Stimulated activated CD4-positive, alpha-beta T cell treated with anti-CD3 and anti-CD28 coated beads, Interleukin-15, amount 100 ng/mL, for 48 hours (primary cell): ENCODE results near the gene DOCK2.
"Not testable (repeated sequence)": the region's sequence is repeated elsewhere in the genome, so short reads cannot be mapped to it uniquely, and the experiment has no call there.

Experiments
- DNase-seq, 2 donors: peaks; one replicate each; pipeline ENCODE4 v3.0.0-alpha.2; 2020; ENCODE audit warnings: low read depth in 2 of 2

DOCK2 gene

GRCh38 chr5:169637085-169637548 lies at the start of gene DOCK2:
Gene DOCK2, plus strand, starts transcription at chr5:169637275. Its CDS starts 52 bp downstream, at chr5:169637327.
- DNase-seq: peak; percentile 47 to 63

DNA sequence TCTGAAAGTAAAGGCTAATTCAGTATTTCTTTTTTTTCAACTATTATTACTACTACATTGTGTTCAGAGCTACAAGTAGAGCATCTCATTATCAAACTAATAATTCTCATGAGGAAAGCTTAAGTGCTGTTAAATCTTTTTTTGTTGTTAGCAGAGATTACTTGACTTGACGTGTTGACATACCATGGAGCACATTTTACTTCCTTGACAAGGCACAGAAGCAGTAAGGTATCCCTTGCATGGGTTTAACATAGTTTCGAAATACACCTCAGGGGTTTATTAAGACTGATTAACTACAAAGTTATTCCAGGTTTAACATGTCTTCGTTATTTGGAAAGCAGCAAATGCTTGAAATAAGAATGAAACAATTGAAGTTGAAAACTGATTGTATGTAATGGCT lies 46.5 kb upstream of the DOCK2 start:
- DNase-seq: no peak

DNA sequence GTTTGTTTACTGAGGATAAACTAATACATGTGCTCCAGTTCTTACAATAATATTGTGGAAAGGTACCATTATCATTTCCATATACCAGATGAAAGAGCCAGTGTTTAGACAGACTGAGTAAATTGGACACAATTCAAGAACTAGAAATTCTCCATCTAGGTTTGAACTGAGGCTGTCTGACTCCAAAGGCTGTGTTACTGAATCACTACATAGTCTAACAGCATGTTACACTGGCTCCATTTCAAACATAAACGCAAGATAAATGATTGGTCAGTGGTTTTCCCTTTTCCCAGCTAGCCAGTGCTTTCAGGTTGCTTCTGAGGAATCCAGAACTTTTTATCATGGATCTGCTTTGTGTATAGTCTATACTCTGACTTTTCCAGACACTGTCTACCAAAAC lies 45.4 kb upstream of the DOCK2 start:
- DNase-seq: no peak

GRCh38 chr5:169592937-169593650 lies 44.0 kb upstream of the DOCK2 start:
- DNase-seq: no peak

DNA sequence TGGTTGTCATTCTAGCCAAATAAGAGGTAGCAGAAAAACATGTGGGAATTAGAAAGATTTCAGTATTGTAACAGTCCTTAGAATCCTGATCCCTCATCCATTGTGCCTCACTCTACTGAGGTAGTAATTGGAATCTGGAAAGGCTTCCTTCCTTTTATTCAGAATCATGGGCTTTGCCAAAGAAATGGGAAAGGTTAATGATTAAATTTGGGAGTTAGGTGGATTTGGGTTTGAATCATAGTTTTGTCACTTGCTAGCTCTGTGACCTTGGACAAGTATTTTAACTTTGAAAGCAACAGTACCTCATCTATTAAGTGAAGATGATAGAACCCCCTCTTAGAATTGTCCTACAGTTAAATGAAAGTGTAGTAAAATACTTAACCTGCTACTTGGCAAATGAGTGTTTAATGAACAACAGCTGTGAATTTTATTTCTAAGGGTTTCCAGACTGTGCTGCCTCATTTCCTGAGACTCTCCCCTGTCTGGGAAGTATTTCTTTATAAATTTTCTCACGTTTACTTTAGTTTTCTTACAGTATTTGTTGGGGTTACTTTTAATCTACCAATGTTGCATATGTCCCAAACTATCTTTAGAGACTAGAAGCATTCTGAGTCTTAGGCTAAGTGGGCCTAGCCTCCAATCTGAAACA lies 41.8 kb upstream of the DOCK2 start:
- no peak for DNase-seq

DNA sequence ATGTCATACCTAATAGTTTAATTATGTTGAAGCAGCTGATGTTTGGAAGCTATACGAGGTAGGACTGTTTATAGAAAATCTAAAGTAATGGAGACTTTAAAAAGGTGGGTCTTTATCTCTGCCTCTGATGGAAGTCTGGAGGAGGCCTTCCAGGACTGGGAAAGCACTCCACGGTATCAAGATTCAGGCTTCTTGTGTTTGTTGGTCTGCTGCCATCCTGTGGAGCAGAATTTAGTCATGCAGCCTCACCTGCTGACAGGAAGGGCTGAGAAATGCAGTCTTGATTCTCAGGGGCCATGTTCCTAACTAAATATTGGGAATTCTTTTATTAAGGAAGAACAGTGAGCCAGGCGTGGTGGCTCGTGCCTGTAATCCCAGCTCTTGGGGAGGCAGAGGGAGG lies 37.6 kb upstream of the DOCK2 start:
- DNase-seq: no peak

DNA sequence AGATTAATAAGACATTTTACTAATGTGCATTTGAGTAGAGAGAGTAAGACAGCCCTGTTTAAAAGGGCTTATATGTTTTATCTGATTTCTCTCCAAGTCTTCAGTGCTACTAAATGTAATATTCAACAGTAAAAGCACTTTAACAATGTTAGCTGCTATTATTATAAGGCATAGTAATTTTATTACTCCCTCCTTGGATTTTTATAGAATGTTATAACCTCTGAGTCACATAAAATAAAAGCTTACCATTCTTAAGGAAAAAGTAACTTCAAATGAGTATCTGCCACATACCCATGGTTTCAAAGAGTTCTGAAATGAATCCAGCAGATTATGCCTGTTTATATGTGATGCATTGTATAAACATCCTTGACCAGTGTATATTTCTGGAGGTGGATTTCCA lies 34.5 kb upstream of the DOCK2 start:
- DNase-seq: no peak

DNA sequence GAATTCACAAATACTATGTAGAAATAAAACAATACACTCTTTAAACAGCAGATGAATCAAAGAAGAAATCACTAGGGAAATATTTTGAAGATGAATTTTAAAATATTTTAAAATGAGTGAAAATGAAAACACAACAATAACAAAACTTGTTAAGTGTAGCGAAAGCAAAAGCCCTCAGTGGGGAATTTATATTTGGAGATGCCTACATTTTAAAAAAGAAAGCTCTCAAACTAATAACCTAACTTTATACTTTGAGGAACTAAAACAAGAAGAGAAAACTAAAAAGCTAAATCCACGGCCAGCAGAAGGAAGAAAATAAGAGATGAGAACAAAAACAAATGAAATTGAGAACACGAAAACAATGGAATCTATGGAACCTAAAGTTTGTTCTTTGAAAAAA lies 30.8 kb upstream of the DOCK2 start:
- DNase-seq: no peak

DNA sequence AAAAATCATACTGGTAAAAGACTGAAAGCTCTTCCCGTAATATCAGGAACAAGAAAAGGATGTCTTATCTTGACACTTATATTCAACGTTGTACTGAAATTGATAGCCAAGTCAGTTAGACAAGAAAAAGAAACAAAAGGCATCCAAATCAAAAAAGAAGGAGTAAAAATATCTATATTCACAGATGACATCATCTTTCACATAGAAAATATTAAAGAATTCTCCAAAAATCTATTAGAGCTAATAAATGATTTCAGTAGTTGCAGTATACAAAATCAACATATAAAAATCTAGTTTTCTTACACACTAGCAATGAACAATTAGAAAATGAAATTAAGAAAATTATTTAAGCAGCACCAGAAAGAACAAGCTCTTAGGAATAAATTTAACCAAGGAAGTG lies 29.2 kb upstream of the DOCK2 start:
- no peak for DNase-seq

DNA sequence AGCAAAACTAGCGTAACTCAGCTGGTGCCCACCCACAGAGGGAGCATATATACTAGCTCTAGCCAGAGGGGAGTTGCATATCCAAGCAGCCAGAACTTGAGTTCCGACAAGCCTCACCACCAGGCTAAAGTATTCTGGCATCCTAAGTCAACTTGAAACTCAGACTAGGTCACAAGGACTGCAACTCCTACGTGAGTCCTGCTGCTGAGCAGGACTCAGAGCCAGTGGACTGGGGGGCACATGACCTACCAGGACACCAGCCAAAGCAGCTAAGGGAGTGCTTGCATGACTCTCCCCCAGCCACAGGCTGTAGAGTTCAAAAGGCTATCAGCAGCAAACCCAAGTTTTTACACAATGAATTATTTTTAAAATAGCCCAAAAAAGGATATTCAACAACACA lies 27.4 kb upstream of the DOCK2 start:
- no peak for DNase-seq

DNA sequence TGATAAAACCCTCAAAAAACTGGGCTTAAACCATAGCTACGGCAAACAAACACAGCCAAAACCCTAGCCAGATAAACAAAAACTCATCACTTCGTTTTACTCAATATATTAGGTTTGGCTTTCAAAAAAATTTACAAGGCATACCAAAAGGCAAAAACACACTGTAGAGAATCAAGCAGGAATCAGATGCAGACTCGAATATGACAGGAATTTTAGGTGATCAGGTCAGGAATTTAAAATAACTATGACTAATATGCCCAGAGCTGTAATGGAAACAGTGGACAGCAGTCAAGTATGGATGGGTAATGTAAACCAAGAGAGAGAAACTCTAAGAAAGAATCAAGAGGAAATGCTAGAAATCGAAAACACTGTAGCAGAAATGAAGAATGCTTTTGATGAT lies 26.5 kb upstream of the DOCK2 start:
- DNase-seq: no peak

DNA sequence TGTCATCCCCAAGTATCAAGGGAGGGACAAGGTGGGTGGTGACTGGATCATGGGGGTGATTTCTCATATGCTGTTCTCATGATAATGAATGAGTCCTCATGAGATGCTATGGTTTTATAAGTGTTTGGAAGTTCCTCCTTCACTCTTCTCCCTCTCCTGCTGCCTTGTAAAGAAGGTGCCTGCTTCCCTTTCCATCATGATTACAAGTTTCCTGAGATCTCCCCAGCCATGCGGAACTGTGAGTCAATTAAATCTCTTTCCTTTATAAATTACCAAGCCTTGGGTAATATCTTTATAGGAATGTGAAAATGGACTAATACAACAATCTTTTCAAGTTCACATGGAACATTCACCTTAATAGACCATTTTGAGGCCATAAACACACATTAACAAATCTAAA lies 21.5 kb upstream of the DOCK2 start:
- DNase-seq: no peak

GRCh38 chr5:169624307-169624706 lies 12.8 kb upstream of the DOCK2 start:
- DNase-seq: not testable (repeated sequence)

GRCh38 chr5:169626779-169627178 lies 10.3 kb upstream of the DOCK2 start:
- no peak for DNase-seq

GRCh38 chr5:169627551-169627950 lies 9.5 kb upstream of the DOCK2 start:
- no peak for DNase-seq

DNA sequence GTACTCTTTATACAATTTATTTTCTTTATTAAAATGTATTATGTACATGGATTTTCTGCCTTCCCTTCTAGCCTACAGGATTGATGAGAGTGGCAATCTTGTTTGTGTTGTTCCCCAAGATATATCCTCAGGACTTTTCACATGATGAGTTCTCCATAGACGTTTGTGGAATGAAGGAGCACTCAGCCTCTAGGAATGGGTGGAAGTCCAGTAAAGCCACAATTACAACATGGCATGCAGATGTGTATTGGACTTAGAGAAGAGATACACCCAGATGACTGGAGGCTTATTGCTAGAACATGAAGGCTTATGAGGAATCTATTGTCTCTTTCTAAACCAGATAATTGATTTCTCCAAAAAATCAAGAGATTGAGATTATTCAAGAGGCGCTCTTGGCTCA lies 8.2 kb upstream of the DOCK2 start:
- no peak for DNase-seq

DNA sequence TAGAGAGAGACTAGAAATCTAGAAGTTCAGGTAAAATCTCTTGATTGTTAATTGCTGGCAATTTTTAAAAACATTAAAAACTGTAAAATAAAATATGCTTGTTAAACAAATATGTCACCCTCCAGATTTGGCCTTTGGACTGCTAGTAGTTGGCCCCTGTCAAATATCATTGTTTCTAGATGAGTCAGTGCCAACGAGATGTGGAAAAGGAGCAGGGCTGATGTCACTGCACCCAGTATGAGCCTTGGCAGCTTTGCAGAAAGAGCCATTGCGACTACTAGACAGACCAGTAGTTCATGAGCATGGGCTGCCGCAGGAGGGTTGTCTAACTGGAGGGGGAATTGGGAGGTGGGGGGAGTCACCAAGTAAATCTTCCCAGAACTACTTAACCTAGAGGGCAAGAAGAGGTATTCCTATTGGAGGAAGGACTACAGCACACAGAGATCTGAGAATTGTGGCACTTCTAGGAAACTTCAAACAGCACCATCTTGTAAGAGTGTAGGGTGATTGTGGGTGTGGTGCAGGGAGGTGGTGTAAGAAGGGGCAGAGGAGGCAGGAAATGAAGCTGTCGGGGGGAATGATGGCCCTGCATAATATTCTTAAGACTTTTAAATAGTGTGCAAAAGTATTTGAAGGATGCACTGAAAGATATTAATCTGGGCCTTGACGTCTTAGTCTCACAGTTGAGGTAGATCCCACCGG lies 7.1 kb upstream of the DOCK2 start:
- DNase-seq: no peak

DNA sequence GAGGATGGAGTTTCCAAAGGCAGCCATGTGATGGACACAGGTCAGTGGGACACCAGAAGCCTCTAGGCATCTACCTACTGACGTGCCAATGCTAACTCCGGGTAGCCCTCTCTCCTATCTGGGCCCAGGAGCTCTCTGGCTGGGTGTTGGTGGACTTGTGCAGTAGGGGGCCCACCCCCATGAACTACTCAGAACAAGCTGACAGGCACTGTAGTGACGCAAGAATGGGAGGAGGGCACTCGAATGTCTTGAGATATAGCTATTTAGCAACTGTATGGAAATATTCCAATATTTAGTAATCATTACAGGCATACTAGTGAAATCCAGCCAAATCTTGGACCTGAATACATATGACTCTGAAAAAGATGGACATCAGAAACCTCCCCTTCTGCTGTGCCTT lies 5.7 kb upstream of the DOCK2 start:
- no peak for DNase-seq

- DNase-seq: no peak
Measured at GRCh38 chr5:169632946-169633345, 4.1 kb upstream of the DOCK2 start.

- DNase-seq: no peak
Measured at GRCh38 chr5:169634606-169635005, 2.5 kb upstream of the DOCK2 start.

- no peak for DNase-seq
Measured at GRCh38 chr5:169635936-169636335, 1.1 kb upstream of the DOCK2 start.

DNA sequence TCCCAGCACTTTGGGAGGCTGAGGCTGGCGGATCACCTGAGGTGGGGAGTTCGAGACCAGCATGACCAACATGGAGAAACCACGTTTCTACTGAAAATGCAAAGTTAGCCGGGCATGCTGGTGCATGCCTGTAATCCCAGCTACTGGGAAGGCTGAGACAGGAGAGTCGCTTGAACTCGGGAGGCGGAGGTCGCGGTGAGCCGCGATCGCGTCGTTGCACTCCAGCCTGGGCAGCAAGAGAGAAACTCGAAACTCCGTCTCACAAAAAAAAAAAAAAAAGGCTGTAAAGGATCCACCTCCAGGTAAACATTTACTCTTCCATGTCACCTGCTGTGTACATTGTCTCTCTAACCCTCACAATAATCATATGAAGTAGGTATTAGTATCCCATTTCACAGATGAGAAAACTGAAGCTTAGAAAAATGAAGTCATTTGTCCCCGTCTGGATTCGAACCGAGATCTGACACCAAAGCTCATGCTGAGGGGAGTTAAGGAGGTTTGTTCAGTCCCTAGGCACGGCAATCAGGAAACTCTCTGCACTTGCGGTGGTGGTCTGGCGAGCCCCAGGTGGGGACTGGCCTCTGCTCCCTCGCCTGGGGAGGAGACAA lies 494 bp upstream of the DOCK2 start:
- DNase-seq: no peak
